PC-9 (cell line): ENCODE results near the gene WDR72. TPM values are rescaled to one million over a fixed set of nuclear protein-coding genes. Genes with fewer than 3 reads are reported as not detected.

Experiments
- BruUV-seq: library from RNA; stranded (reverse); fragments of 400-500 nt; replicated peaks from 2 replicates; lab custom pipeline; 2021; lab: Mats Ljungman, UMichigan
- CTCF ChIA-PET: fragments of 300-600 bp; sonication (Branson Sonifier 250); formaldehyde crosslinking; loops from one replicate; lab custom pipeline; 2022; ENCODE audit warnings: antibody characterized with exemption; lab: Charles Lee
- POLR2A ChIA-PET: fragments of 300-600 bp; sonication (Branson Sonifier 250); formaldehyde crosslinking; loops from one replicate; lab custom pipeline; 2022; ENCODE audit warnings: antibody characterized with exemption; ENCODE audit not compliant: unreplicated experiment; lab: Charles Lee
- DNase-seq, 2 experiments: peaks; one replicate each; pipeline versions ENCODE4 v3.0.0 to v3.0.0-alpha.2; 2015 to 2022; ENCODE audit warnings: mixed read lengths in 1 of 2
- H2AFZ ChIP-seq: fragments of 200-600 bp; sonication (generic); 2 replicates; pipeline ENCODE4 v1.8.1; 2017; ENCODE audit warnings: antibody characterized with exemption
- H3F3A ChIP-seq: fragments of 200-600 bp; sonication (generic); 2 replicates; pipeline ENCODE4 v1.8.1; 2017; ENCODE audit warnings: antibody characterized with exemption, mild to moderate bottlenecking, low read depth; ENCODE audit not compliant: insufficient read depth
- H3K27ac ChIP-seq: fragments of 200-600 bp; sonication (generic); 2 replicates; pipeline ENCODE4 v1.6.1; 2016; ENCODE audit warnings: mixed run types
- H3K27me3 ChIP-seq: fragments of 200-600 bp; sonication (generic); 2 replicates; pipeline ENCODE4 v1.6.1; 2016; ENCODE audit warnings: low read depth, mixed run types; ENCODE audit not compliant: insufficient read depth
- H3K36me3 ChIP-seq: fragments of 200-600 bp; sonication (generic); 2 replicates; pipeline ENCODE4 v1.6.1; 2016; ENCODE audit warnings: low read depth, mixed run types
- H3K4me1 ChIP-seq: fragments of 200-600 bp; sonication (generic); replicated peaks from 2 replicates; pipeline ENCODE4 v1.6.1; 2016; ENCODE audit warnings: mixed run types; ENCODE audit not compliant: insufficient read depth
- H3K4me2 ChIP-seq: fragments of 200-600 bp; sonication (generic); 2 replicates; pipeline ENCODE4 v1.6.1; 2017; ENCODE audit warnings: mixed run types
- H3K4me3 ChIP-seq: fragments of 200-600 bp; sonication (generic); 2 replicates; pipeline ENCODE4 v1.6.1; 2016; ENCODE audit warnings: mixed run types
- H3K79me2 ChIP-seq: fragments of 200-600 bp; sonication (generic); 2 replicates; pipeline ENCODE4 v1.6.1; 2017; ENCODE audit warnings: low read depth, mixed run types
- H3K9me2 ChIP-seq: fragments of 200-600 bp; sonication (generic); 2 replicates; pipeline ENCODE4 v1.8.1; 2017; ENCODE audit warnings: mild to moderate bottlenecking; ENCODE audit not compliant: insufficient read depth
- H3K9me3 ChIP-seq: fragments of 200-600 bp; sonication (generic); 2 replicates; pipeline ENCODE4 v1.8.1; 2016; ENCODE audit warnings: low read depth; ENCODE audit not compliant: insufficient read depth
- H4K20me1 ChIP-seq: fragments of 200-600 bp; sonication (generic); 2 replicates; pipeline ENCODE4 v1.8.1; 2017; ENCODE audit not compliant: insufficient read depth
- CTCF ChIP-seq: fragments of 200-600 bp; sonication (generic); conservative IDR thresholded peaks from 2 replicates; pipeline ENCODE4 v1.6.1; 2017; ENCODE audit warnings: mixed run types, antibody characterized with exemption, mild to moderate bottlenecking, moderate library complexity
- EZH2 ChIP-seq: fragments of 200-600 bp; sonication (generic); IDR thresholded peaks from 2 replicates; pipeline ENCODE4 v1.8.0; 2017; ENCODE audit warnings: antibody characterized with exemption, low read depth
- intact Hi-C: fragments of 100-400 bp; cut with micrococcal nuclease; formaldehyde crosslinking; loops from one replicate; pipeline ENCODE4 v1.10.0; 2022; ENCODE audit not compliant: unreplicated experiment
- total RNA-seq: library from RNA; stranded (reverse); gene quantifications from 2 replicates; pipeline ENCODE4 v1.2.3, GENCODE V29; 2021

Gene WDR72
- total RNA-seq, 1 experiment from 2014 or later: 1.9 TPM

GRCh38 chr15:53539878-53540277 is 219.6 kb downstream of the WDR72 start:
- Histone ChIP-seq H2AFZ (no peak overlapping the region), H3K36me3 (no peaks in the 10 kb centered on the region), H3K27ac (no peak overlapping the region), H3K27me3 (no peaks in the 10 kb centered on the region), H3F3A (no peaks in the 10 kb centered on the region), H3K4me1 (no peaks in the 10 kb centered on the region; the same call in 1 of the 2 replicates), H3K9me3 (no peaks in the 10 kb centered on the region), H3K4me2 (no peak overlapping the region), H4K20me1 (no peaks in the 10 kb centered on the region), H3K4me3 (no peak overlapping the region), H3K79me2 (no peaks in the 10 kb centered on the region), H3K9me2 (no peaks in the 10 kb centered on the region)
- CTCF ChIA-PET: no interaction called here
- DNase-seq: peak in 1 of 2 experiments; percentile 34
- intact Hi-C loops: no loop called here
- BruUV-seq: no TSS peak
- POLR2A ChIA-PET: no interaction called here
- TF ChIP-seq EZH2 (no peak), CTCF (no peak)

DNA sequence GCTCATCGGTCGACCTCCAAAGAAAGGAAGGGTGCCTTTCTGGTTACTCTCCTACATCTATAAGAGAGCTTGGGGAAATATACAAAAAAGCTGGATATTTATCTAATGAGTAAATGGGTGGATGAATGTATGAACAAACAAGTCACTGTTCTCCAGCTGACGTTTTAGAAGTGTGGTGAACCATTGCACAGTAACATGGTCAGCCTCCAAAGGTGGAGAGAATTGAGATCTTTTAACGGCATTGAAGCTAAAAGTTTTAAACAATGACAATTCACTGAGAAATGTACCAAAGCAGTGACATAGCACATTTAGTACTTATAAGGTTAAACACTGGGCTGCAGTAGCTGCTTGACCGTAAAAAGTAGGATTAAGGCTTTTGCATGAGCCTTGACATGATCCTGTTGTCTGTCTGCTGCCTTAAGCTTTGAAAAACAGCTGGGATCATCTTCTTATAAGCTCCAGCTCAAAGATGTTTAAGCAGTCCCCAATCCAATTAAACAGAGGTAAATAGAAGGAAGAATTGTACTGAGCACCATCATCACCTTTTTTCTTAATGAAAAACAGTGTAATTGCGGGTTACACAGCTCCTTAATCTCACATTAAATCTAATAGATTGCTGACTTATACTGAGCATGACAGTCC is 222.9 kb downstream of the WDR72 start:
- Histone ChIP-seq H3K4me1 (no peaks in the 10 kb centered on the region; the same call in 1 of the 2 replicates), H3K36me3 (no peaks in the 10 kb centered on the region), H3K9me3 (no peaks in the 10 kb centered on the region), H4K20me1 (no peaks in the 10 kb centered on the region), H3K79me2 (no peaks in the 10 kb centered on the region), H3K4me2 (no peak overlapping the region), H3K4me3 (no peak overlapping the region), H2AFZ (no peak overlapping the region), H3K9me2 (no peaks in the 10 kb centered on the region), H3K27ac (no peak overlapping the region), H3F3A (no peaks in the 10 kb centered on the region), H3K27me3 (no peaks in the 10 kb centered on the region)
- intact Hi-C loops: no loop called here
- CTCF ChIA-PET: no interaction called here
- TF ChIP-seq CTCF (no peak), EZH2 (no peak)
- DNase-seq: peak in 1 of 2 experiments; percentile 40
- BruUV-seq: no TSS peak
- POLR2A ChIA-PET: no interaction called here

DNA sequence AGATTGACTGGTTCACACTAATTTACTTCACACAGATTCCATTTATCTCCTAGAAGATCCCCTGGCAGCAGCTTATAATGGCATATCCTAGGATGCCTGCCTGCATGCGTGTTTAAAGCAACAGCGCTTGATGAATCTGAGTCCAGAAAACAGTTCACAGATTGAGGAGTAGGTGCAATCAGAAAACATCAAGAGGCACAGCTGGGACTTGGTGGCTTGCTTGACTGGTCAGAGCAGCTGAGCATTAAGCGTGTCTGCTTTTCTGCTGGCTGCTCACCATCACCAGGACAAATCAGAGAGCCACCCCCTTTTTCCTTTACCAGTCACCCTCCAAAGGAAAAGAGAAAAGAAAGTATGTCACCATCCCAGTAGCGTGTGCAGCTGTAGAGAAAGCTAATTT is 223.6 kb downstream of the WDR72 start:
- H3F3A ChIP-seq: no peaks in the 10 kb centered on the region
- H3K36me3 ChIP-seq: no peaks in the 10 kb centered on the region
- no peak overlapping the region for H2AFZ ChIP-seq
- TF ChIP-seq EZH2 (no peak), CTCF (no peak)
- no peaks in the 10 kb centered on the region for H3K79me2 ChIP-seq
- no peaks in the 10 kb centered on the region for H3K27me3 ChIP-seq
- H3K9me3 ChIP-seq: no peaks in the 10 kb centered on the region
- no peak overlapping the region for H3K4me2 ChIP-seq
- intact Hi-C loops: no loop called here
- POLR2A ChIA-PET: interaction anchor here (0.6 kb wide), 1 partner anchor 1662 kb away, joined by 3 read pairs; no protein-coding TSS in a partner anchor
- H3K4me1 ChIP-seq: no peaks in the 10 kb centered on the region; the same call in 1 of the 2 replicates
- H3K4me3 ChIP-seq: no peak overlapping the region
- no peaks in the 10 kb centered on the region for H3K9me2 ChIP-seq
- BruUV-seq: no TSS peak
- no peak overlapping the region for H3K27ac ChIP-seq
- no peaks in the 10 kb centered on the region for H4K20me1 ChIP-seq
- CTCF ChIA-PET: no interaction called here
- no peak for DNase-seq
